Osteocyte (in vitro differentiated cells): ENCODE data around the gene HRNR. TPM values are rescaled to one million over a fixed set of nuclear protein-coding genes. Genes with fewer than 3 reads are reported as not detected.

ENCODE experiments used
- DNase-seq: peaks from one replicate; pipeline ENCODE4 v3.0.0; 2021; ENCODE audit warnings: mixed read lengths; ENCODE audit not compliant: unreplicated experiment; ENCODE audit errors: extremely low spot score
- H3K27ac Mint-ChIP-seq: one replicate; pipeline ENCODE4 v1.8.0; 2021; ENCODE audit warnings: mild to moderate bottlenecking, mixed read lengths; ENCODE audit not compliant: unreplicated experiment
- H3K27me3 Mint-ChIP-seq: one replicate; pipeline ENCODE4 v1.8.0; 2021; ENCODE audit warnings: mixed read lengths; ENCODE audit not compliant: unreplicated experiment
- H3K36me3 Mint-ChIP-seq: one replicate; pipeline ENCODE4 v1.8.0; 2021; ENCODE audit warnings: mixed read lengths; ENCODE audit not compliant: unreplicated experiment
- H3K4me1 Mint-ChIP-seq: one replicate; pipeline ENCODE4 v1.8.0; 2021; ENCODE audit warnings: mixed read lengths; ENCODE audit not compliant: unreplicated experiment
- H3K4me3 Mint-ChIP-seq: one replicate; pipeline ENCODE4 v1.8.0; 2021; ENCODE audit warnings: mild to moderate bottlenecking, moderate library complexity, mixed read lengths; ENCODE audit not compliant: unreplicated experiment
- H3K9me3 Mint-ChIP-seq: one replicate; pipeline ENCODE4 v1.8.0; 2021; ENCODE audit warnings: mixed read lengths; ENCODE audit not compliant: unreplicated experiment
- total RNA-seq: library from RNA; stranded (reverse); gene quantifications from 2 replicates; pipeline ENCODE4 v1.2.1, GENCODE V29; 2021
- TF ChIP-seq, protein P1 (sequence below): fragments of 200-600 bp; sonication (generic); IDR thresholded peaks from 2 replicates; pipeline ENCODE4 v1.5.0; 2021; ENCODE audit warnings: antibody characterized with exemption, mild to moderate bottlenecking, moderate library complexity

Gene HRNR
- total RNA-seq, 1 donor from 2014 or later, result not detected

DNA sequence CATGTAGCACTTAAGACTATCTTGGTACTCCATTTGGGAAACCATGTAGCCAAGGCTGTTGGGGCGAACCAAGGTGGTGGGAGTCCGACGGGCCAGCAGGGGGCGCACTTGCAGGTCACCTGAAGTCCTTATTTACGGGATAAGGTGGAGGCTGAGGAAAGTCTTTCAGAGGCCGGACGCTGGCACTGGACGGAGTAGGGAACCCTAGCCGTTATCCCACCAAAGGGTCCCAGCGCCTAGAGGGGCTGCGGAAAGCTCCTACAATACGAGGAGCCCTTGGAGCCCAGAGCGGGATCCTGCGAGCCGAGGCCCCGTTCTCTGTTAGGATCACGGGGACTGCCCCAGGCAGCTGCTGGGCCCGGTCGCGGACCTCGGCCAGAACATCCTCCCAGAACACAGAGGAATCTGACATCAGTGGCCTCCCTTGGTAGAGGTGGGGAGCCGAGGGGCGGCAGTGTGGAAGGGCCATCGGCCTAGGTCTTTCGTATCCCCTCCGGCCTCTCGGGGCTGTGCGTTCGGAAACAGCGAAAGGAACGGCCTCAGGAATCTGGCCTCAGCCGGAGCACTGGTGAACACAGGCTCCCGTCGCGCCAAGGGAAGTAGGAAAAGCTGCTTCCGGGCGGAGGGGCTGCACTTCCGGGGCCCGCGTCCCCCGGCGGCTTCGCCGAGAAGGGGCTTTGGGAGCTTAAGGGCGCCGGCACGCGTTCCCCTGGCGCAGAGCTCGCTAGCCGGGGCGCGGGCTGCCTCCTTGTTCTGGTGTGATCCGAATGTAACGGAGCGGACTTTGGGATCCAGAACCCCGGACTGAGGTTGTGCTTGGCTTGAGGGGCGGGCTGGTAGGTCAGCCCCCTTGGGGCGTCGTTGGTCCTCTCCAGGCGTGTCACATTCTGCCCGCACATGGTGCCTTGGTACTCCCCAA, 35.1 kb downstream of the HRNR start:
- DNase-seq, result no peak
- Mint-ChIP-seq H3K27me3 (peaks cover 22% of the 10 kb centered on the region), H3K4me3 (no peak overlapping the region), H3K27ac (no peak overlapping the region), H3K4me1 (no peaks in the 10 kb centered on the region), H3K9me3 (no peaks in the 10 kb centered on the region), H3K36me3 (no peaks in the 10 kb centered on the region)
- TF ChIP-seq, protein P1, sequence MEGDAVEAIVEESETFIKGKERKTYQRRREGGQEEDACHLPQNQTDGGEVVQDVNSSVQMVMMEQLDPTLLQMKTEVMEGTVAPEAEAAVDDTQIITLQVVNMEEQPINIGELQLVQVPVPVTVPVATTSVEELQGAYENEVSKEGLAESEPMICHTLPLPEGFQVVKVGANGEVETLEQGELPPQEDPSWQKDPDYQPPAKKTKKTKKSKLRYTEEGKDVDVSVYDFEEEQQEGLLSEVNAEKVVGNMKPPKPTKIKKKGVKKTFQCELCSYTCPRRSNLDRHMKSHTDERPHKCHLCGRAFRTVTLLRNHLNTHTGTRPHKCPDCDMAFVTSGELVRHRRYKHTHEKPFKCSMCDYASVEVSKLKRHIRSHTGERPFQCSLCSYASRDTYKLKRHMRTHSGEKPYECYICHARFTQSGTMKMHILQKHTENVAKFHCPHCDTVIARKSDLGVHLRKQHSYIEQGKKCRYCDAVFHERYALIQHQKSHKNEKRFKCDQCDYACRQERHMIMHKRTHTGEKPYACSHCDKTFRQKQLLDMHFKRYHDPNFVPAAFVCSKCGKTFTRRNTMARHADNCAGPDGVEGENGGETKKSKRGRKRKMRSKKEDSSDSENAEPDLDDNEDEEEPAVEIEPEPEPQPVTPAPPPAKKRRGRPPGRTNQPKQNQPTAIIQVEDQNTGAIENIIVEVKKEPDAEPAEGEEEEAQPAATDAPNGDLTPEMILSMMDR, result peak; percentile 48

DNA sequence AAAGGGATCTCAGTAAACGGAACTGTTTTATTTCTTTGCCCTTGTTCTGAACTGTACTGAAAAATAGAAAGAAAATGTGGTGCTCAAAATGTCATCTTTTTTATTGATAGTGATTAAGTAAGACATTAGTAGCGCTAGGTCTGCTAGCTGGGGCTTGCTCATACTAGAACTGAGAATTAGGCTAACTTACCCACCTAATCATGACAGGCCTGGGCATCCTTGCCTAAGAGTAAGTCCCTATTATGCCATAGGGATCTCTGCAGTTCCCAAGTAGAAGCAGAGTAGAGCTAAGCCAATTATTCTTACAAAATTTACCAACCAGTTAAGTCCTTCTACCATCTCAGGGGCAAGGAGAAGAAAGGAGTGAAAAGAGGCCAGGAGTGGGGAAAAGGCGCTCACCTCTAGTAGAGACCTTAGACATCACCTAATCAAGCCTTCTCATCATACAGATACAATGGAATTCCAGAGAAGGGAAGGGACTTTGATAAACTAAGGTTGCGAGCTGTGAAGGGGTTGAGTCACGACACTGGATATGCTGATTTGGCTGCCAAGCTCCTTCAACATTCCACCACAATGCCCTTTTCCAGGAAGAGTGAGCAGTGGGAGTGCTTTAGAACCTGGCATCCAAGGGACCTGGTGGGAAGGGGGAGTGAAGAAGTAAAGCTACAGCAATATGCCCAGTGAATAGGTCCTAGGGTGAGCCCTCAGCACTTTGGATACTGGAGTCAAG, 37.3 kb downstream of the HRNR start:
- no peaks in the 10 kb centered on the region for H3K36me3 Mint-ChIP-seq
- no peak for DNase-seq
- TF ChIP-seq, protein P1, result no peak
- H3K27me3 Mint-ChIP-seq, result peaks cover 26% of the 10 kb centered on the region
- no peaks in the 10 kb centered on the region for H3K9me3 Mint-ChIP-seq
- no peak overlapping the region for H3K4me3 Mint-ChIP-seq
- no peak overlapping the region for H3K27ac Mint-ChIP-seq
- H3K4me1 Mint-ChIP-seq, result no peaks in the 10 kb centered on the region

DNA sequence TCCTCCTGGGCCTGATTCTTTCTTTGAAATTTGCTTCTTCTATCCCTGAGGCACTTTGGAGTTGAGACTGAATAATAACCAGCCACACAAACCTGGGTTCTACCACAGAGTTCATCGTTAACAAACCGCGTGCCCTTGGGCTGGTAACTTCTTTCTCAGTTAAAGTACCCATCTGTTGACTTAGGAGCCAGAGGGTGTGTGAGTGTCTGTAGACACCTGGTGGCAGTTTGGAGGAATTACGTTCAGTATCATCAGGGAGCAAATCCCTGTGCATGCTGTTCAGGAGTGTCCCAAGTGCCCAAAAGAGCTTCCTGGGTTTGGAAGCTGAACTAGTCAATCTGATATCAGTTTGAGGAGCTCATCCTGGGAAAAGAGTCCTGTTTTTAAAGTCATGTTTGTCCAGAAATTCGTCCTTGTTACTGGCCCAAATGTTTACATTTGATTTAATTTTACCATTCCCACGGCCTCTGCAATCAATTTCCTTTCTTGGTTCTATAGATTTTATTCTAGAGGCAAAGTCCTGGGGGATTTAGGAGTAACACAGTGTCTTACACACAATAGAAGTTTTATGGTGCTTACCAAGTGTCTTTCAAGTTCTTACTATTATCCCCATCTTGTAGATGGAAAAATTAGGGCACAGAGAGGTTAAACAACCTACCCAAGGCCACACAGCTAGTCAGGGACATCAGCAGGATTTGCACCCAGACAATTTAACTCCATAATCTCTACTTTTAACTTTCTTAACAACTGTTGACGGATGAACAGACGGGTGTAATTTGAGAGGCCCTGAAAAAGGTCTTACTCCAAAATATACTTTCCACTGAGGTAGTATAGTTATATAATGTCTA, 38.2 kb downstream of the HRNR start:
- H3K4me3 Mint-ChIP-seq, result no peak overlapping the region
- no peak for DNase-seq
- H3K27me3 Mint-ChIP-seq, result peaks cover 22% of the 10 kb centered on the region
- no peaks in the 10 kb centered on the region for H3K9me3 Mint-ChIP-seq
- no peak overlapping the region for H3K27ac Mint-ChIP-seq
- H3K36me3 Mint-ChIP-seq, result no peaks in the 10 kb centered on the region
- TF ChIP-seq, protein P1, result peak; percentile 77
- no peaks in the 10 kb centered on the region for H3K4me1 Mint-ChIP-seq

DNA sequence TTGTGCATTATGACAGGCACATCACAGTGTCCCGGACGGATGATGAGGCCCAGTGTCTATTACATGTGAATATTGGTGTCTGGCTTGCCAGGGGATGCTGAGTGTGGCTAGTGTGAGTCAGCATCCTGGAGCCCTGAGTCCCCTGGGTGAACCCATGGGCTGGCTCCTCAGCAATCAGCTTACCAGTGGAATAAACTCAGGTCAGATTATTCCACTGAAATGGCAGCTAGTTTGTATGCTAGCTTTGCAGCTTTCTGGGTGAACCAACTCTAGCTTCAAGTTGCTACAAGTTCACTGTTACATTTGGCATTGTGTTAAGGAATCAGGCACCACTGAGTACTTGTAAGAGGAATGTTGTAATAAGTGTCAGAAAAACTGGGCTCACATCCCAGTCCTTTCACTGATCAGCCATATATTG, 41.0 kb downstream of the HRNR start:
- Mint-ChIP-seq H3K27ac (no peak overlapping the region), H3K9me3 (no peaks in the 10 kb centered on the region), H3K4me3 (no peak overlapping the region), H3K27me3 (peaks cover 28% of the 10 kb centered on the region), H3K36me3 (no peaks in the 10 kb centered on the region), H3K4me1 (no peaks in the 10 kb centered on the region)
- no peak for DNase-seq
- TF ChIP-seq, protein P1, result no peak
